ENCODE data around the gene PEX14.

DNA sequence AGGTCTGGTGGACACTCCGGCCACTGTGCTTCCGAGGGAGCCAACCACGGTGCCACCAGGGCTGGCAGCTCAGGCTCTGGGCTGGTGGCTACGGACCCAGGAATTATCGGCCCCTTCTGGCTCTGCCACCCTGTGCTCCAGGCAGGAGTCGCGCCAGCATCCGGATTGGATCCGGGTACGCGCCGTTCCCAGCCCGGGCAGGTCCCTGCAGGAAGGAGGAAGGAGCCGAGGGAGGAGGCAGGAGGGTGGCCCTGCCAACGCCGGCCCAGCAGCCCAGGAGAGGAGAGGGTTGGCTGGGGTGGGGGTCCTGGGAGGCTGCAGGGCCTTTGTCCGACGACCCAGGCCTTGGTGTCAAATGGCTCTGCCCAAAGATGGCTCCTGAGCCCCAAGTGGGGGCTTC lies 161.2 kb downstream of the PEX14 start:
- TF ChIP-seq, protein P1, sequence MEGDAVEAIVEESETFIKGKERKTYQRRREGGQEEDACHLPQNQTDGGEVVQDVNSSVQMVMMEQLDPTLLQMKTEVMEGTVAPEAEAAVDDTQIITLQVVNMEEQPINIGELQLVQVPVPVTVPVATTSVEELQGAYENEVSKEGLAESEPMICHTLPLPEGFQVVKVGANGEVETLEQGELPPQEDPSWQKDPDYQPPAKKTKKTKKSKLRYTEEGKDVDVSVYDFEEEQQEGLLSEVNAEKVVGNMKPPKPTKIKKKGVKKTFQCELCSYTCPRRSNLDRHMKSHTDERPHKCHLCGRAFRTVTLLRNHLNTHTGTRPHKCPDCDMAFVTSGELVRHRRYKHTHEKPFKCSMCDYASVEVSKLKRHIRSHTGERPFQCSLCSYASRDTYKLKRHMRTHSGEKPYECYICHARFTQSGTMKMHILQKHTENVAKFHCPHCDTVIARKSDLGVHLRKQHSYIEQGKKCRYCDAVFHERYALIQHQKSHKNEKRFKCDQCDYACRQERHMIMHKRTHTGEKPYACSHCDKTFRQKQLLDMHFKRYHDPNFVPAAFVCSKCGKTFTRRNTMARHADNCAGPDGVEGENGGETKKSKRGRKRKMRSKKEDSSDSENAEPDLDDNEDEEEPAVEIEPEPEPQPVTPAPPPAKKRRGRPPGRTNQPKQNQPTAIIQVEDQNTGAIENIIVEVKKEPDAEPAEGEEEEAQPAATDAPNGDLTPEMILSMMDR (IDR thresholded peaks at IDR 0.05), result no peak
- no peak for TF ChIP-seq POLR2A (IDR thresholded peaks at IDR 0.05)

Data from heart left ventricle (tissue), 13 donors.